ENCODE measurements around the gene MRFAP1L1.

DNA sequence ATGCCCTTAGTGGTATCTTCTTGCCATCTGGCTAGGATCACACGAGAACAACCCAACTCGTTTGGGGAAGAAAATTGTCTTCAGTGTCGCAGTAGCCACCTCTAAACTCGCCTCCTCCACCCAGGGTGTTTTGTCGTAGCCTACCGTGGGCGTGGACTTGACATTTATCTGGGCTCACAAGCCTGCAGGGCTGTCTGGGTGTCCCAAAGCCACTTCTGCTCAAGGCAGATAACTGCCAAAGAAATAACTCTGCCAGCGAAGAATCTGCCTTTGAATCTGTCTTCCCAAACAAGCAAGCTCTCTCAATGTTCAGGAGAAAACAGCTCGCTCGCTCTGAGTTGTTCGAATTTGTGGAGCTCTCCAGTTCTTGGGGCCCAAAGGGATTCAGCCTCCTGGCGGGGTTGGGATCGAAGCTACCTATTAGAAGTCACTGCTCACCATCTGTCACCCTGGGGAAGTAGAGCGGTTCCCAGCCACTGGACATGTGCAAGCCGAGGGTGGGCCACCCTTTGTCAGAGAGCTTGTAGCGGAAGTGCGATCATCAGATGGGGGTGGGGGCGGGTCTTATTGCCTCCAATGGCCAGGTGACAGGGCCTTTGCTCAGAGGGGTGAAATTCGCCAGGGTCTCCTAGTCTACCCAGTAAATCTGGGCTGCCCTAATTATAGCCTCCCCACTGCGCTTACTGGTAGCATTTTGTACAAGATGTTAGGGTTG is 21.1 kb upstream of the MRFAP1L1 start:
- TF ChIP-seq, protein P1, sequence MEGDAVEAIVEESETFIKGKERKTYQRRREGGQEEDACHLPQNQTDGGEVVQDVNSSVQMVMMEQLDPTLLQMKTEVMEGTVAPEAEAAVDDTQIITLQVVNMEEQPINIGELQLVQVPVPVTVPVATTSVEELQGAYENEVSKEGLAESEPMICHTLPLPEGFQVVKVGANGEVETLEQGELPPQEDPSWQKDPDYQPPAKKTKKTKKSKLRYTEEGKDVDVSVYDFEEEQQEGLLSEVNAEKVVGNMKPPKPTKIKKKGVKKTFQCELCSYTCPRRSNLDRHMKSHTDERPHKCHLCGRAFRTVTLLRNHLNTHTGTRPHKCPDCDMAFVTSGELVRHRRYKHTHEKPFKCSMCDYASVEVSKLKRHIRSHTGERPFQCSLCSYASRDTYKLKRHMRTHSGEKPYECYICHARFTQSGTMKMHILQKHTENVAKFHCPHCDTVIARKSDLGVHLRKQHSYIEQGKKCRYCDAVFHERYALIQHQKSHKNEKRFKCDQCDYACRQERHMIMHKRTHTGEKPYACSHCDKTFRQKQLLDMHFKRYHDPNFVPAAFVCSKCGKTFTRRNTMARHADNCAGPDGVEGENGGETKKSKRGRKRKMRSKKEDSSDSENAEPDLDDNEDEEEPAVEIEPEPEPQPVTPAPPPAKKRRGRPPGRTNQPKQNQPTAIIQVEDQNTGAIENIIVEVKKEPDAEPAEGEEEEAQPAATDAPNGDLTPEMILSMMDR (IDR thresholded peaks at IDR 0.05; ENCODE audit: insufficient read depth, low read length), result no peak
- TF ChIP-seq POLR2AphosphoS5 (IDR thresholded peaks at IDR 0.05; ENCODE audit: low read depth) (no peak), SPI1 (IDR thresholded peaks at IDR 0.05; ENCODE audit: borderline replicate concordance, low read depth) (no peak), GABPA (IDR thresholded peaks at IDR 0.05; ENCODE audit: low read depth) (no peak)
- TF ChIP-seq, protein P2, sequence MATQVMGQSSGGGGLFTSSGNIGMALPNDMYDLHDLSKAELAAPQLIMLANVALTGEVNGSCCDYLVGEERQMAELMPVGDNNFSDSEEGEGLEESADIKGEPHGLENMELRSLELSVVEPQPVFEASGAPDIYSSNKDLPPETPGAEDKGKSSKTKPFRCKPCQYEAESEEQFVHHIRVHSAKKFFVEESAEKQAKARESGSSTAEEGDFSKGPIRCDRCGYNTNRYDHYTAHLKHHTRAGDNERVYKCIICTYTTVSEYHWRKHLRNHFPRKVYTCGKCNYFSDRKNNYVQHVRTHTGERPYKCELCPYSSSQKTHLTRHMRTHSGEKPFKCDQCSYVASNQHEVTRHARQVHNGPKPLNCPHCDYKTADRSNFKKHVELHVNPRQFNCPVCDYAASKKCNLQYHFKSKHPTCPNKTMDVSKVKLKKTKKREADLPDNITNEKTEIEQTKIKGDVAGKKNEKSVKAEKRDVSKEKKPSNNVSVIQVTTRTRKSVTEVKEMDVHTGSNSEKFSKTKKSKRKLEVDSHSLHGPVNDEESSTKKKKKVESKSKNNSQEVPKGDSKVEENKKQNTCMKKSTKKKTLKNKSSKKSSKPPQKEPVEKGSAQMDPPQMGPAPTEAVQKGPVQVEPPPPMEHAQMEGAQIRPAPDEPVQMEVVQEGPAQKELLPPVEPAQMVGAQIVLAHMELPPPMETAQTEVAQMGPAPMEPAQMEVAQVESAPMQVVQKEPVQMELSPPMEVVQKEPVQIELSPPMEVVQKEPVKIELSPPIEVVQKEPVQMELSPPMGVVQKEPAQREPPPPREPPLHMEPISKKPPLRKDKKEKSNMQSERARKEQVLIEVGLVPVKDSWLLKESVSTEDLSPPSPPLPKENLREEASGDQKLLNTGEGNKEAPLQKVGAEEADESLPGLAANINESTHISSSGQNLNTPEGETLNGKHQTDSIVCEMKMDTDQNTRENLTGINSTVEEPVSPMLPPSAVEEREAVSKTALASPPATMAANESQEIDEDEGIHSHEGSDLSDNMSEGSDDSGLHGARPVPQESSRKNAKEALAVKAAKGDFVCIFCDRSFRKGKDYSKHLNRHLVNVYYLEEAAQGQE (IDR thresholded peaks at IDR 0.05; ENCODE audit: insufficient replicate concordance, low read depth), result no peak
